ENCODE measurements around the gene CALN1. TPM values are rescaled to one million over a fixed set of nuclear protein-coding genes. Genes with fewer than 3 reads are reported as not detected.
"Not testable (repeated sequence)": the region's sequence is repeated elsewhere in the genome, so short reads cannot be mapped to it uniquely, and the experiment has no call there.

The CALN1 gene
- total RNA-seq, 1 experiment from 2014 or later = not detected

GRCh38 chr7:71752171-71752935 is 659.8 kb downstream of the CALN1 start:
- peak; percentile 12 for DNase-seq (ENCODE audit: low read depth)

- DNase-seq (ENCODE audit: low read depth) = no peak
These were observed 661.8 kb downstream of the CALN1 start for GRCh38 chr7:71750290-71750689.

GRCh38 chr7:71746006-71746405 is 666.1 kb downstream of the CALN1 start:
- DNase-seq (ENCODE audit: low read depth) = no peak

- DNase-seq (ENCODE audit: low read depth) = no peak
These were observed 672.0 kb downstream of the CALN1 start for GRCh38 chr7:71740174-71740560.

- DNase-seq (ENCODE audit: low read depth) = no peak
These were observed 672.5 kb downstream of the CALN1 start for GRCh38 chr7:71739520-71740173.

GRCh38 chr7:71737931-71738540 is 674.1 kb downstream of the CALN1 start:
- not testable (repeated sequence) for DNase-seq (ENCODE audit: low read depth)

GRCh38 chr7:71735961-71736556 is 676.1 kb downstream of the CALN1 start:
- DNase-seq (ENCODE audit: low read depth) = peak; percentile 44

GRCh38 chr7:71733107-71733870 is 678.8 kb downstream of the CALN1 start:
- DNase-seq (ENCODE audit: low read depth) = peak; percentile 45

GRCh38 chr7:71731740-71732139 is 680.4 kb downstream of the CALN1 start:
- DNase-seq (ENCODE audit: low read depth) = no peak
